Subcutaneous abdominal adipose tissue (tissue), 5 donors: Measurements from ENCODE around the gene PRKCA.

ENCODE experiments used
- H3K27ac ChIP-seq: one replicate; pipeline ENCODE4 v1.7.0; 2013; ENCODE audit warnings: low read depth, mild to moderate bottlenecking, inconsistent platforms, low read length, moderate library complexity
- H3K27me3 ChIP-seq, 5 donors: one replicate each; pipeline ENCODE4 v1.7.0; 2013; ENCODE audit warnings: low read length in 5 of 5, inconsistent platforms in 1 of 5; ENCODE audit not compliant: control insufficient read depth in 5 of 5, insufficient read depth in 4 of 5
- H3K36me3 ChIP-seq, 5 donors: one replicate each; pipeline ENCODE4 v1.7.0; 2013; ENCODE audit warnings: low read length in 5 of 5; ENCODE audit not compliant: control insufficient read depth in 5 of 5, insufficient read depth in 5 of 5
- H3K4me1 ChIP-seq, 5 donors: one replicate each; pipeline ENCODE4 v1.7.0; 2013; ENCODE audit warnings: low read length in 5 of 5, mild to moderate bottlenecking in 3 of 5, moderate library complexity in 1 of 5; ENCODE audit not compliant: control insufficient read depth in 5 of 5, insufficient read depth in 5 of 5
- H3K4me3 ChIP-seq, 5 donors: one replicate each; pipeline ENCODE4 v1.7.0; 2013; ENCODE audit warnings: low read length in 5 of 5, low read depth in 1 of 5
- H3K9ac ChIP-seq, 5 donors: one replicate each; pipeline ENCODE4 v1.7.0; 2013; ENCODE audit warnings: low read length in 5 of 5, mild to moderate bottlenecking in 4 of 5, moderate library complexity in 3 of 5
- H3K9me3 ChIP-seq, 5 donors: one replicate each; pipeline ENCODE4 v1.7.0; 2013; ENCODE audit warnings: low read length in 5 of 5; ENCODE audit not compliant: control insufficient read depth in 5 of 5
- donor health status: healthy.
- donor health status: healthy.
- donor health status: healthy.
- donor health status: healthy.
- donor health status: healthy.

PRKCA gene

GRCh38 chr17:66673668-66674276 lies 371.4 kb downstream of the PRKCA start:
- Histone ChIP-seq H3K9ac (peak overlapping the region in 2 of 5 donors; percentile 17 to 21), H3K27ac (no peak overlapping the region), H3K4me3 (no peak overlapping the region)

DNA sequence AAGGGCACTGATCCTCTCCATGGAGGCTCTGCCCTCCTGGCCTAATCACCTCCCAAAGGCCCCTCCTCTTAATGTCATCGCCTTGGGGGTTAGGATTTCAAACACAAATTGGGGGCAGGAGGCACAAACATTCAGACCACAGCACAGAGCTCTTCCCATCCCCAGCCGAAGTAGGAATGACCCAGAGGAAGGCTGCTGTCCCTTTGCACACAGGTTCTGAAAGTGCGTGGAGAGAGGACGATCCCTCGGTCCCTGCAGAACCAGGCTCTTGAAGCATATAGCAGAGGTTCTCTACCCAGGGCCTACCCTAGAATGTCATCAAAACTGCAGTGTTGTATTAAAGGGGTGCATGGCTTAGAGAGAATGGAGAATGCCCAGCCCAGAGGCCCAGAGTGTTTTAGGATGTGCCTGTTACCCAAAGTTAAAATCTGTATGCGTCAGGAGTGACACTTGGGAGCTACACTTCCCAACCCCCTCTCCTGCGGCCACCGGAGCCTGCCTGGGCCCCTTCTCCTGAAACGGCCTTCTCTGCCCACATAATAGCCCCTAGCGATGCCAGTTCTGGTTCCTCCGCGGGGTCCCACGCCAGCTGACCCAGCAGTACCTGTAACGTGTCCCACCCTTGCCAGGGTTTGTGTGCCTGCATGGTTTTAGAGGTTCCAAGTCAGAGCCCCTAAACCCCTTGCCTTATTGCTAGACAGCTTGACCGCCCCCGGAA lies 373.0 kb downstream of the PRKCA start:
- H3K9ac ChIP-seq, result no peak overlapping the region
- H3K27ac ChIP-seq, result no peak overlapping the region

More at GRCh38 chr17:66673668-66674276, 371.4 kb downstream of the PRKCA start:
- H3K9me3 ChIP-seq, result peaks cover 0 to 6% (median 0%) of the 10 kb centered on the region in 5 donors
- peaks cover 0 to 8% (median 0%) of the 10 kb centered on the region in 5 donors for H3K4me1 ChIP-seq
- no peaks in the 10 kb centered on the region for H3K36me3 ChIP-seq
- H3K27me3 ChIP-seq, result no peaks in the 10 kb centered on the region

DNA sequence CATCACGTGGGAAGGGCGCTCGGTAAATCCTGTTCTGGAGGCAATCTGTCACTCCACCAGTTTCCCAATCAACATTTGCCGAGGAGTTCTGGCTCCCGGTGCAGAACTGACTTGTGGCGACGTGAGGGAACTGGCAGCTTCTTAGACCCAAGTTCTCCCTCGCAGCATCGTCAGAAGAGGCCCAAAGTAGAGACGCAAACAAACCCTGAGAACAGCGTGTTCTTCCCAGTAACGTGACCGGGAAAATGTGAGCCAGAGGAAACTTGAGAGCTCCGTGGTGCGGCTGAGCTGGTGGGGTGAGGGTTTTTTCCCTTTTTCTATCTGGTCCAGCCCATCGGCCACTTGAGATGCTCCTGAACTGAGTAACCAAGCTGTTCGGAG lies 373.6 kb downstream of the PRKCA start:
- no peak overlapping the region for H3K27ac ChIP-seq
- H3K4me3 ChIP-seq, result no peak overlapping the region
- peaks cover 0 to 6% (median 0%) of the 10 kb centered on the region in 5 donors for H3K9me3 ChIP-seq
- no peaks in the 10 kb centered on the region for H3K36me3 ChIP-seq
- H3K9ac ChIP-seq, result no peak overlapping the region
- H3K4me1 ChIP-seq, result peaks cover 0 to 8% (median 0%) of the 10 kb centered on the region in 5 donors
- no peaks in the 10 kb centered on the region for H3K27me3 ChIP-seq

More for the DNA sequence above, 373.0 kb downstream of the PRKCA start:
- no peaks in the 10 kb centered on the region for H3K27me3 ChIP-seq
- peaks cover 0 to 6% (median 0%) of the 10 kb centered on the region in 5 donors for H3K9me3 ChIP-seq
- peaks cover 0 to 8% (median 0%) of the 10 kb centered on the region in 5 donors for H3K4me1 ChIP-seq
- H3K36me3 ChIP-seq, result no peaks in the 10 kb centered on the region
- no peak overlapping the region for H3K4me3 ChIP-seq

GRCh38 chr17:66676421-66676820 lies 374.0 kb downstream of the PRKCA start:
- Histone ChIP-seq H3K4me3 (no peak overlapping the region), H3K36me3 (no peaks in the 10 kb centered on the region), H3K9ac (no peak overlapping the region), H3K27me3 (no peaks in the 10 kb centered on the region), H3K9me3 (peaks cover 0 to 6% (median 0%) of the 10 kb centered on the region in 5 donors), H3K27ac (no peak overlapping the region), H3K4me1 (peaks cover 0 to 8% (median 0%) of the 10 kb centered on the region in 5 donors)

DNA sequence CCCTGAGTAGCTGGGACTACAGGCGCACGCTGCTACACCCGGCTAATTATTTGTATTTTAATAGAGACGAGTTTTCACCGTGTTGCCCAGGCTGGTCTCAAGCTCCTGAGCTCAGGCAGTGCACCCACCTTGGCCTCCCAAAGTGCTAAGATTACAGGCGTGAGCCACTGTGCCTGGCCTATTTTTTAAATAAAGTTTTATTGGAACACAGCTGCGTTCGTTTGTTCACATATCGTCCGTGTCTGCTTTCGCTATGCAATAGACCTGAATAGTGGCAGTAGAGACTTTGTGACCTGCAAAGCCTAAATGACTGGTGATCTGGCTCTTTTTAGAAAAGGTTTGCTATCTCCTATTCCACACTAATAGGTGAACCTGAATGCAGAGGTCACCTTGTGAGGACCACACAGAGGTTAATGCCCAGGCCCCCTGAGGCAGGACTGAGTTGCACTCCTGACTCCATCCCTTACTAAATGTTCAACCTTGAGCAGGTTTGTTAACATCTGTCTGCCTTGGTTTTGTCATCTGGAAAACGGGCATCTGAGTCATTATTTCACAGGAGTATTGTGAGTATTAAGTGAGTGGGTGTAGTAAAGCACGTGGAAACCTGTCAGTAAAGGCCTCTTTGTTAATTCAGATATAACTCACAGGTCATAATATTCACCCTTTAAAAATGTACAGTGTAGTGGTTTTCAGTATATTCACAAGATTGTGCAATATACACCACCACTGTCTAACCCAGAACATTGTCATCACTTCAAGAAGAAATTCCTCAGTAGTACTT lies 375.0 kb downstream of the PRKCA start:
- no peak overlapping the region for H3K4me3 ChIP-seq
- peaks cover 0 to 17% (median 2%) of the 10 kb centered on the region in 5 donors for H3K4me1 ChIP-seq
- H3K36me3 ChIP-seq, result no peaks in the 10 kb centered on the region
- H3K27me3 ChIP-seq, result no peaks in the 10 kb centered on the region
- no peak overlapping the region for H3K27ac ChIP-seq
- no peak overlapping the region for H3K9ac ChIP-seq
- H3K9me3 ChIP-seq, result peaks cover 0 to 6% (median 0%) of the 10 kb centered on the region in 5 donors

DNA sequence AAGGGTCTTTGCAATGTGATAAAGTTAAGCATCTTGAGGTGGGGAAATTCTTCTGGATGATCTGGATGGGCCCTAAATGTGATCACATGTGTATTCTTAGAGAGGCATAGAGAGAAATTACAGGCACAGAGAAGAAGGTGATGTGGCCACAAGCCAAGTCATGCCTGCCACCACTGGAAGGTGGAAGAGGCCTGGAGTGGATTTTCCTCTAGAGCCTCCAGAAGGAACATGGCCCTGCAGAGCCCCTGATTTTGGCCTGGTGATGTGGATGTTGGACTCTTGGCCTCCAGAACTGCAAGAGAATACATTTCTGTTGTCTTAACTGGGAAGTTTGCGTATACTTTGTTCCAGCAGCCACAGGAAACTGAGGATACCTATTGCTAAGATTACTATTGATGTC lies 375.6 kb downstream of the PRKCA start:
- H3K27me3 ChIP-seq, result no peaks in the 10 kb centered on the region
- H3K36me3 ChIP-seq, result no peaks in the 10 kb centered on the region
- H3K27ac ChIP-seq, result no peak overlapping the region
- peaks cover 0 to 6% (median 0%) of the 10 kb centered on the region in 5 donors for H3K9me3 ChIP-seq
- peaks cover 0 to 23% (median 3%) of the 10 kb centered on the region in 5 donors for H3K4me1 ChIP-seq
- no peak overlapping the region for H3K9ac ChIP-seq
- H3K4me3 ChIP-seq, result no peak overlapping the region

DNA sequence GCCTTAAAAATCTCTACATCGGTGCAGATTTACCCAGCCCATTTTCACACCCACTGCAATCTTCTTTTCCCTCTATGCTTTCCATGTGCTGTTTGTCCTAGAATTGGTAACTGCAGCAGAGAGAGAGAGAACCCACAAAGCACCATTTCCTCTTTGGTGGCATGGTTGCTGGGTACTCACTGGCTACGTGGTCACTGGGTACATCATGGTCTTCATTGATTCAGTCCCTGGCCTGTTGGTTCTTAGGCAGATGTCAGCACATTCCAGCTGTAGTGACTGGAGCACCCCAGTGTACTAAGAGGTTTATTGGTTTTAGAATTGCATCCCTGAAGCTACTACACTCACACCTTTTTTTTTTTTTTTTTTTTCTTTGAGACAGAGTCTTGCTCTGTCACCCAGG lies 376.4 kb downstream of the PRKCA start:
- H3K27ac ChIP-seq, result no peak overlapping the region
- H3K27me3 ChIP-seq, result no peaks in the 10 kb centered on the region
- H3K4me1 ChIP-seq, result peaks cover 0 to 22% (median 3%) of the 10 kb centered on the region in 5 donors
- no peak overlapping the region for H3K4me3 ChIP-seq
- no peaks in the 10 kb centered on the region for H3K36me3 ChIP-seq
- H3K9ac ChIP-seq, result no peak overlapping the region
- H3K9me3 ChIP-seq, result peaks cover 0 to 6% (median 0%) of the 10 kb centered on the region in 5 donors

DNA sequence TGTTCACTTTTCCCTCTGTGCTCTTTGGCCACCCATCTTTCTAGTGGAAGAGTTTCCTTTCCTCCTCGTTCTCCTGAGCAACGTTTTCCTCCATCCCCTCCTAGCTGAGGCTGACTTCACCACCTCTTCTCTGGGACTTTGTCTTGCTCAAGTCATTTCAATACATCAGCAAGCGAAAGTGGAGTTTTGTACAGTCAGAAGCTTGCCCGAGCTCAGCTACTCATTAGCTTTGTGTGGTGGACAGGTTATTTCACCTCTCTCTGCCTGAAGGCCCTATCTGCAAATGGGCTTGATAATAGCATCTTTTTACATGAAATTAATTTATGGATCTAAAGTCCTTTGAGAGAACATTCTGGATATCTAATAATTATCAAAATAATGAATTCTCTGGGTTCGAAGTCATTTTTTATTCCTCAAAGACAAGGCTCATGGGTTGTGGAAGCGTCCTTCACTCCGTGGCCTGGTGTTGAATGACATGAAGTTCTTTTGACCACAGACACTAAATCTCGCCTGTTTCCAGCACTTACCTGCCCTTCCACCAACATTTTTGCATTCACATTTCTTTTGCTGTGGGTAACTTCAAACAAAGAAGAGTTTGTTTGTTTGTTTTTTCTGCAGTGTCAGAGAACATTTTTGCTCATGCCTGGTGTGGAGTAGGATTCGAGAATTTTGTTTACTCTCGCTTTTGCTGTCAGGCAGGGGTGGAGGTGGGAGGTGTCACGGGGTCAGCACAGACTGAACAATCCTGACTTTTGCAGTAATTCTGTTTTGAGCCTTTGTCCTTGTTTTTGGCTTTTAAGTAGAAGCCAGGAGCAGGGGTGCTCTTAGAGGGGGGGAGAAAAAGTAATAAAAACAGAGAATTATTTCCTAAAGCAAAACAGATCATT lies 377.5 kb downstream of the PRKCA start:
- Histone ChIP-seq H3K36me3 (no peaks in the 10 kb centered on the region), H3K9me3 (peaks cover 0 to 6% (median 0%) of the 10 kb centered on the region in 5 donors), H3K27ac (no peak overlapping the region), H3K27me3 (no peaks in the 10 kb centered on the region), H3K4me3 (no peak overlapping the region), H3K9ac (no peak overlapping the region), H3K4me1 (peaks cover 0 to 19% (median 0%) of the 10 kb centered on the region in 5 donors)

GRCh38 chr17:66682283-66682682 lies 379.9 kb downstream of the PRKCA start:
- Histone ChIP-seq H3K9me3 (peaks cover 0 to 6% (median 0%) of the 10 kb centered on the region in 5 donors), H3K27me3 (peaks cover 0 to 3% (median 0%) of the 10 kb centered on the region in 5 donors), H3K36me3 (no peaks in the 10 kb centered on the region), H3K9ac (no peak overlapping the region), H3K4me3 (no peak overlapping the region), H3K27ac (no peak overlapping the region), H3K4me1 (peaks cover 0 to 20% (median 0%) of the 10 kb centered on the region in 5 donors)
